HG02840 (cell line): Measurements from ENCODE around the gene KAZN.

ENCODE experiments used
- ATAC-seq: cut with Tn5 transposase; IDR thresholded peaks from one replicate; pipeline ENCODE4 v1.9.1; 2021; ENCODE audit warnings: mild to moderate bottlenecking, moderate library complexity, moderate number of reproducible peaks; ENCODE audit not compliant: unreplicated experiment, low FRiP score

Gene KAZN

GRCh38 chr1:14704846-14705245, 106.4 kb downstream of the KAZN start:
- ATAC-seq = no peak

- ATAC-seq = no peak
These were observed 107.3 kb downstream of the KAZN start for GRCh38 chr1:14705824-14706223.

GRCh38 chr1:14706631-14707030, 108.1 kb downstream of the KAZN start:
- ATAC-seq = no peak

DNA sequence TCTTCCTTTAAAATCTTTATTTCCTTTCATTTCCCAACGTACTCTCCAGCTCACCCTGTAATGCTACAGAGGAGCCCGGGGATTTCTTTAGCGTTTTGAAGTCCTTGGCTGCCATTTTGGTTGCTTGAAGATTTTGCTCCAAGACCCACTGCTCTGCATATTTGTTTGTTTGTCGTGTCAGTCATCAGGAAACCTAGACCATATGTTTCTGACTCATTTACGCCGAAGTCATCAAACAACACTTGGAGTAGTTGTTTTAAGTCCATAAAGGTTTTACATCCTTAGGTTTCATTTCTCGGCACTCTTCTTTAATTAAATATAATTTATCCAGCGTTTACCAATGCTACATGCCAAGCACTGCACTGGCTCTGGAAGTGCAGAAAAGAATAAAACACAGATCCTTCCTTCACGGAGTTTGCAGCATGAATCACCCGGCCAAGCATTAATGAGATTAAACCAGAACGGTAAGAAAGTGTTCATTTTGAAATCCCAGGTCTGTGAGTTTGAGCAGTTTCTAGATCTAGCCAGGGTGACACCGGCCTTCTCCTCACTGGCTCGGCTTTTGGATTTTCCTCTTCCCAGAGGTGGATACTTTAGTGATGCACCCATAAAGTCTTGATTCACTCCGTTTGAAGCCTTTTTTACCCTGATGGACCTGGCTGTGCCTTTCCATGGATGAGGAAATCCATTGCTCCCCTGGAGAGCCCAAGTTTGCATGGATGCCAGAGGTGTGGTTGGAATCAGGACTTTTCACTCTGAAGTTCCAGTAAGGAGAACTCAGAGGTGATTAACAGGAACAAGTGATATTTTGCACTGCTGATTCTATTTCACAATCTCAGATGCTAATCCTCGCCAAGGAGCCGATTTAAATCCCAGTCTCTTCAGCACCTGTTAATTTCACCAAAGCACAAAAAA, 109.3 kb downstream of the KAZN start:
- no peak for ATAC-seq

DNA sequence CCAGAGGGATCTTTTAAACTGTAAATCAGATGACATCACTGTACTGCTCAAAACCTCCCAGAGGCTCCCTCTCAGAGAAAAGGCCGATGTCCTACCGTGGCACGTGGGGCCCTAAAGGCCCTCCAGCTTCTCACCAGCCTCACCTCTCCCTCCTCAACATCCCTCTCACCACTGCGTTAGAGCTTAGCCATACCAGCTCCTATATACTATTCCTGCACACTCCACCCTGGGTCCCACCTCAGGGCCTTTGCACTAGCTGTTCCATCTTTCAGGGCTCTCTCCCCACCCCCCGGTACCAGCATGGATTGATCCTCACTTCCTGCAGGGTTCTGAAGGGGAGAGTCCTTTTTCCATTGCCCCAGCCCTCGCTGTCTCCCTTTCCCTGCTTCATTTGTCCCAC, 111.8 kb downstream of the KAZN start:
- ATAC-seq = no peak

- ATAC-seq = no peak
These were observed 113.7 kb downstream of the KAZN start for GRCh38 chr1:14712136-14712535.

- ATAC-seq = no peak
These were observed 114.6 kb downstream of the KAZN start for GRCh38 chr1:14713077-14713476.

DNA sequence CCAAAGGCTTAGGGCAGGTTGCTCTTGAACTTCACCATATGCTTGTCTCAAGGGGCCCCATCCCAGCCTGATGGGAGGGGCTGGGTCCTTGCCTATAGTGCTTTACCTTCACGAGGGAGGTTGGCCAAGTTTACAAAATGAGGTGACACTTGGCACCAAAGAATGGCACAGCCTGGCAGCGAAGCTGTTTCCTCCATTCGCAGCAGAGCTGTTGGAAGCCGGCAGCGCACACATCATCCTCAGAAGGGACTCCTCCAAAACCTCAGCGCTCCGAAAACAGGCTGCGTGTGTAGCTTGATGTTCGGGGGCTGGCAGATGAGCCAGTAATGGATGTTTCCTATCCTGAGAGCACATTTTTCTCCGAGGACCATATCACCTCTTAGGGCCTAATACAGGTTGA, 116.8 kb downstream of the KAZN start:
- ATAC-seq = no peak

DNA sequence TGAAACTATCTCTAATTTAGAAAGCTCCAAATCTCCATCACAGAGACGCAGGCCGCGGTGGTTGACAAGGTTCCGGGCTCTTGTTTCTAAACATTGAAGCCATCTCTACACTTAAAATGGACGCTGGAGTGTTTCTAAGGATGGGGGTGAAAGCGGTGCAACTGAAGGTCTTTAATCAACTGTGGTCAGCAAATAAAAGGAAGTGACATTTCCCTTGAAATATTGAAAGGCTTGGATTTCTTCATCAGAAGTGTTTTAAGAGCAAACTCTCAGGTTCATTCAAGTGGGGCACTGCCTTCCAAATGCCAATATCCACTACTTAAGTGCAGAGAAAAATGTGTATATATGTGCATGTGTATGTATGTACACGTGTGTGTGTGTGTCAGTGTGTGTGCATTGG, 117.3 kb downstream of the KAZN start:
- ATAC-seq = no peak

DNA sequence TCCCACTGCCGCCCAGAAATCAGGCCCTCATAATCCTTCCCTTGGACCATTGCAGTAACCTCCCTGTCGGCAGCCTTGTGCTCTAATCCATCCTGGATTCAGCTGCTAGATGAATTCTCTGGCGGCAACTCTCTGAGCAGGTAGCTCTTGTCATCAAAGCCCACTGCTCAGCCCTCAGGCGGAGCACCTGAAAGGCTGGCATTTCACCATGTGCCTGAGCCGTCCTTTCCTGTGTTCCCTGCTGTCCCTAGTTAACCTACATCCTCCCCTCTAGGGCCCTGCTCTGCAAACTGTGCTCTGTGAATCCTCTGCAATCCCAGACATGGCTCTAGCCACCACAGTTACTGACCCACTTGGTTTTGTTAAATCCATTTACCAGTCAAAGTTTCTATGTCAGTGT, 118.0 kb downstream of the KAZN start:
- no peak for ATAC-seq

DNA sequence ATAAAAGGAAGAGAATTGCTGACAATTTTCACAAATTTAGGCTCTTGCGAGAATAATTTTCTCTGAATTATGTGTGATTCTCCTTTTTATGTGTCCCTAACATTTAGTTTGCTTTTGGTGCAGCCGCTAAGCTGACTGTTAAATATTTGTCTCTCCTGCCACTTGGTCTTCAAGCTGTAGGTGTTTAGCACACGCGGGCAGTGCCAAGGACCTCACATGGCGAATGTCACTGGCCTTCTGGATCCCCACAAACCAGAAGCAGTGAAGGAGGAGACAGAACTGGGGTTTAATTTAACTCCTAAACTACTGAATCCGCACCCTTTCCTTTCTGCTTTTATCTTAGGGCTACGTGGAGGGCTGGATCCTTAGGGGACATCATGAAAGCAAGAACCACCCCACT, 120.0 kb downstream of the KAZN start:
- no peak for ATAC-seq

- no peak for ATAC-seq
These were observed 124.9 kb downstream of the KAZN start for GRCh38 chr1:14723401-14723800.

DNA sequence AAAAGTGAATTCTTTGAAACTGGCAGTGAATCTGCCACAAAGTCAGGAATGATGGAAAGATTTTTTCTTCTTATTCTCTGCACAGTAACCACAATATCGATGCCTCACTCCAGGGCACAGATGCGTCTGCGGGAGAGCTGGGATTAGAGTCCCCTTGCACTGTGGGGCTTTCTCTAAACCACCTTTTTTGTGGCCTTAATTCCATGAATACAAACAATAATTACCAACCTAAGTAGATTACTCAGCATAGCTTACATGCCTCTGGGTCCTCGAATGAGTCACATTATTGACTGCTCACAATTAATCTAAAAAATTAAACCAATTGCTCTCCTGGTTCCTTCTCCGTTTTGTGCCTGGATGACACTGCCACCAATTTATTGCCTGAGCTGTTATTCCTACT, 125.8 kb downstream of the KAZN start:
- ATAC-seq = no peak

DNA sequence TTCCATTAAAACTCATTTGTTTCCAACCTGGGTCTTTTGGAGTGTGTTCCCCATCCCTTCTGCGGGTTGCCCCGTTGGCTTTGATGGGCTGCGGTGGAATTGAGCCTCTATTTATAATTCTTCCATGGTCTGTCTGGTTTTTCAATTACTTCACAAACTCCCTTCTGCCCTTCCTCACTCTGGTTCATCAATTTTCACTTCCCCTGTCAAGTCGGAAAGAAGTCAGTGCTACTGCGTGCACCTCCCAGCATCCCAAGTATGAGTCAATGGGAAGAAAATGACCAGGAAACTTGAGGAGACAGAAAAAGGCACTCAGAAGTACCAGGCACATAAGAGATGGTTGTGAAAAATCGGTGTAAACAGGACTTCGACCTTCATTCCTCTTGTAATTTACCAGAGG, 126.2 kb downstream of the KAZN start:
- ATAC-seq = no peak

DNA sequence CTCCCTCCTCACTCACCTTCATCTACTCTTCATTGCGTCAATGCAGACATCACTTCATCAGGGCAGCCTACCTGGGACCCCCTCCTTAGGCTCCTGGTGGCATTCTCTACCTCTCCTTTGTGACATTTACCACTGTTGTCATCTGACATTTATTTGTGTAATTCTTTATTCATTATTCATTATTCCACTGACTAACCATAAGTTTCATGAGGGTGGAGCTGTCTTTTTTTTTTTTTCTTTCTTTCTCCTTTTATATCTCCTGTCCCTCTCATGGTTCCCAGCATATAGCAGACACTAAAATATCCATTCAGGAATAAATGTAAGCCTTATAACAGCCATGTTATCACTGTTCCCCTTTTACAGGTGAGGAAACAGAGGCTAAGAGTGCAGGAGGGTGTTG, 126.8 kb downstream of the KAZN start:
- no peak for ATAC-seq

DNA sequence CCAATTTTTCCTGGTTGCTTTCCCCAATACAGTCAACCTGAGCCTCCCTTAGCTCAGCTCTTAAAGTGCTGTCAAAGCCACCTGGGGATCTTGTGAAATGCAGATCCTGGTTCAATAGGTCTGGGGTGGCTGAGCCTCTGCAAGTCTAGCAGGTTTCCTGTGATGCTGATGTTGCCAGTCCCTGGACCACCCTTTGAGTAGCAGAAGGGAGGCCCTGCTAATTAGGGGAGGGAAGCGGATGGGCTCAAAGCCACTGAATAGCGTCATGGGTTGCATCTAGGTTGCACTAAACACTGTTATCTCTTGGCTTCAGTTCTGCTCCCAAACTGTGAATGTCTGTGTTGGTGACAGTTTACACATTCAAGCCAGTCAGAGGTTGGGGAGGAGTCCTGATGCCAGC, 127.2 kb downstream of the KAZN start:
- no peak for ATAC-seq

DNA sequence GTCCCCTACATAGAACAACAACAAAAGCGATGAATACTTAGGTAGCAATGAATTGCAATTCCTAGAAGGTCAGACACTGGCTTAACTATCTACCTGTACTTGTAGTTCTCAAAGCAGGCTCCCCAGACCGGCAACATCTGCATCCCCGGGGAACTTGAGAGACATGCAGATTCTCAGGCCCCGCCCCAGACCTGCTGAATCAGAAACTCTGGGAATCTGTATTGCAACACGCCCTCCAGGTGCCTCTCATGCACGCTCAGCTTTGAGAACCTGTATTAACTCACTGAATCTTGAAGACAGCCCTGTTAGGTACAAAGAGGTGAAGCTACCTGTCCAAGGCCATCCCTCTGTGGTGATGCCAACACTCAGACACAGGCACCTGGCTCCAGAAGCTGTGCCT, 128.1 kb downstream of the KAZN start:
- no peak for ATAC-seq

GRCh38 chr1:14728516-14728915, 130.0 kb downstream of the KAZN start:
- no peak for ATAC-seq

DNA sequence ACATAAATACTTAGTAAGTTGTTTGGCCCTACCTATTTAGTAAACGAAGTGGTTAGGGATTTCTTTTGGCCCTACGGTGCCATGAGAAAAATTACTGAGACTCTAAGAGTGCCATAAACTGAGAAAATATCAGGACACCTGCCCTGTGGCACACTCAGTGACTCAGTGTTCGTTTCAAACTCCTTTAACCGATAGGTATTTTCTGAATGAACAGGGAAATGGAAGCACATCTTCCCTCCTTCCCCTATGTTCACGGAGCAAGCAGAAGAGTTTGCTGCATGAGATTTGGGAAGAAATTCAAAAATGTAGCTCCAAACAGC, 134.2 kb downstream of the KAZN start:
- ATAC-seq = no peak

GRCh38 chr1:14733048-14733778, 134.7 kb downstream of the KAZN start:
- no peak for ATAC-seq

GRCh38 chr1:14733779-14734140, 135.3 kb downstream of the KAZN start:
- ATAC-seq = no peak

DNA sequence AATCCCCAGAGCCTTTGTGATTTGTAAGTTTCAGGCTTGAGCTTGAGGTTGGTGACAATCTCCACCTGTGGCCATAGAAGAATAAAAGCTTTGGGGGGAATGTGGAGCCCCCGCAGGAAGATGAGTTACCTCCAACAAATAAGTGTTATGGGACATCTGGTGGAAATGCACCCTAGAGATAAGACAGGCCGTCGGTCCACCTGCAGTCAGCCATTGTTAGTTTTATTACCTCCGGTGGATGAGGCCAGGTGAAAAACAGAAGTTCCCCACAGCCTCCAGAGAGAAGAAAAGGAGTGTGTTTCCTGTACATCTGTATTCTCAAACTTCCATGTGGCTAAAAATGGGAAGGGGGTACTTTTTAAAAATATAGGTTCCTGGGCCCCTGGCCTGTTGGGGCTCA, 137.4 kb downstream of the KAZN start:
- ATAC-seq = no peak
